Measurements from ENCODE around the gene C6orf89.

C6orf89 gene, protein sequence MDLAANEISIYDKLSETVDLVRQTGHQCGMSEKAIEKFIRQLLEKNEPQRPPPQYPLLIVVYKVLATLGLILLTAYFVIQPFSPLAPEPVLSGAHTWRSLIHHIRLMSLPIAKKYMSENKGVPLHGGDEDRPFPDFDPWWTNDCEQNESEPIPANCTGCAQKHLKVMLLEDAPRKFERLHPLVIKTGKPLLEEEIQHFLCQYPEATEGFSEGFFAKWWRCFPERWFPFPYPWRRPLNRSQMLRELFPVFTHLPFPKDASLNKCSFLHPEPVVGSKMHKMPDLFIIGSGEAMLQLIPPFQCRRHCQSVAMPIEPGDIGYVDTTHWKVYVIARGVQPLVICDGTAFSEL

DNA sequence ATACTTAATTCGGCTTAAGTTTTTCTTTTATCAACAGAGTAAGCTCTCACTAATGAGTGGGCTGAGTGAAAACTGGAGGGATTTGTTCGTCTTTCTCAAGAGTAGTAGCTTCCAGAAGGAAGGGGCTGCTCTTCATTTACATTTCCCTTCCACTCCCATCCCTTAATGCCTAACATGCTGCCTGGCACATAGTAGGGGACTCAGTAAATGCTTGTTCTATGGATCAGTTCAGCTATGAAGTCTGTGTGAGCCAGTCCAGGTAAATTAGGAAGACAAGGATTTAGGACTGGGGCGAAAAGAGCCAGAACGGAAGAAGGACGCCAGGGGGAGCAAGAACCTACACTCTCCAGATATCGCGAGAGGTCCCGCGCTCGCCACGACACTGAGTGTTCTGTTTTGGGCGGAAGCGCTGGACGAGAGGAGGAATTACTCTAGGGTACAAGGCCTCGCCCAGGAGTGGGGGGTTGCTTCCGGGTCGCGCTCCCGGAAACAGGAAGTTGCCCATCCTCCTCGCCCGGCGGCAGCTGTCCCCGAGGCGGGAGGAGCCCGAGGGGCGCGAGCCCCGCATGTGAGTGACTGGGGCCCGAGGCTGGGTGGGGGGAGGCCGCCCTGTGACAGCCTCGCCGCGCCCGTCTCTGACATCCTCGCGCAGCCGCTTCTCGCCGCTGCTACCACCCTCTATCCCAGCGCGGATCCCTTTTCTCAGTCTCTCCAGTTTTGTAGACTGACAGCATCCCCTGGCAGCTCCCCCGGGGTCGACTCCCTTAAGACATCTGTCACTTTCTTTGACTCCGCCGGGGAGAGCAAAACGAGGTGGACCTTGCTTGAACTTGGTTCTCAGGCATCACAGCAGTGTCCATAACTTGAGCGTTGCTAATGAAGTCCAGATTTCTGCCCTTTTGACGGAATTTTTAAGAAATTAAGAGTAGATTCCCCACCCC, at the start of gene C6orf89:
Gene C6orf89 (plus strand): TSS at position 492 of the 941 bp plus-strand sequence. CDS start 13,493 bp downstream, outside the sequence.
- peak; percentile 99 for DNase-seq

DNA sequence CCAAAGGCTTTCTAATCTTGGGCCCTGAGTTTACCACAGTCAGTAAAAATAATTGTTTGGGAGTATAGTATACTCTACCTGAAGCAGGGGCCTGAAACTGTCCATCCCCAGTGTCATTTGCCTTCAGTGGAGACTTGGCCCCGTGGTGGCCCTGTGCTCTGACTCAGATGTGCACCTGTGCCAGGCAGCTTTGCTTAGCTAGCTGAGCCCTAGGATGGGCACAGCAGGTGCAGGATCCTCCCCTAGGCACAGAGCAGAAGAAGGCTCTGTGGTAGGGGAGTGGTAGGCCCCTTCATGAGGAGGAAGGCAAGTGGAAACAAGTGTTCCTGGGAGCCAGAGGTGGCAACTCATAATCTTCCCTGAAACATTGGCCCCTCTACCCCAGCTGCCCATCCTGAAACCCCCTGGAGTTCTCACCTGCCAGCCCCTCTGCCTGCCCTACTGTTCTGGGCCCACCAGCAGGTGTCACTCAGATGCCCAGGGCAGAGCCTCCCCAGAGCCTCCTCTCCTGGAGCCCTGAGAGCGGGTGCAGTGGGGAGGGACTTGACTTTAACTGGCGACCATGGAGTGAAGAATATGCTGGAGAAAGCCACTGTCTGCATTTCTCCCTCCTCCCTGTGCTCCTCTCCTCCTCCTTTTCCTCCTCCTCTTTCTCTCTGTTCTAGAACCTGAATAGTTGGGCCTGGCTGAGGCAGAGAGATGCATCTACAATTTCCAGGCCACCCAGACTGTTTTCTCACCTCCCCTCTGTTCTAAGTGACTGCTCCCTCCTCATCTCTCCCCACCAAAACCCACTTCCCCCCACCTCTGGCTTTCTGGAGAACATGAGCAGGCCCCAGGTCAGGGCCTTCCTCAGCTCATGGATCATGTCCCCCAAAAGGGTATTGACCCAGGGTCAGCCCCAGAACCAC, 49.4 kb upstream of the C6orf89 start:
- DNase-seq: no peak

DNA sequence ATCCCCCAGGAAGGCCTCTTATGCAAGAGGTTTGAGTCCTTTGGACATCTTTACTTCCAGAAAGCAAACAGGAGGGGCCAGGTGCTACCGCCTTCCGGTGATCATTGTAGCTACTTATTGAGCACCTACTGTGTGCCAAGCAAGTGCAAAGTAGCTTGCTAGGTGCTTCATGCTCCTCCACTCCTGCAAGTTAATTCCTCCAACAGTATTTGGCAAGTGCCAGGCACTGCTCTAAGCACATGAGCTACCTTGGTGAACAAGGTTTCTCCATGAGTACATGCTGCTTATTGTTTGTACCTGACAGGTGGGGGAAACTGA, 48.8 kb upstream of the C6orf89 start:
- DNase-seq: no peak

DNA sequence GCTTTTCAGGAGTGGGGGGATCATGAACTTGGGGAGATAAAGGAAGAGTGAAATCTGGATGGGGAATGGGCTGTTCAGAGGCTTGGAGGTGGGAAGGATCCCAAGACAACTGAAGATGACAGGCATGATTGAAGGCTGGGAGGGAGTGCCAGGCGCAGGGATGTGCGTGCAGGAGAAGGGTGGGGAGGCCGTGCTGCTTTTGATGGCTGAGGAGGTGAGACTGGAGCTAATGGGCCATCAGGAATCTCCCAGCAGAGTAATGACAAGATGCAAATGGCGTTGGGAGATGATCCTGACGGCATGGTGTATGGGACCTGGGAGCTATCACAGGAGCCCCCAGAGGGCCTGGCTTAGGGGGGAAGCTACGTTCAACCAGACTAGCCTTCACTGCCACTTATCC, 48.1 kb upstream of the C6orf89 start:
- no peak for DNase-seq

DNA sequence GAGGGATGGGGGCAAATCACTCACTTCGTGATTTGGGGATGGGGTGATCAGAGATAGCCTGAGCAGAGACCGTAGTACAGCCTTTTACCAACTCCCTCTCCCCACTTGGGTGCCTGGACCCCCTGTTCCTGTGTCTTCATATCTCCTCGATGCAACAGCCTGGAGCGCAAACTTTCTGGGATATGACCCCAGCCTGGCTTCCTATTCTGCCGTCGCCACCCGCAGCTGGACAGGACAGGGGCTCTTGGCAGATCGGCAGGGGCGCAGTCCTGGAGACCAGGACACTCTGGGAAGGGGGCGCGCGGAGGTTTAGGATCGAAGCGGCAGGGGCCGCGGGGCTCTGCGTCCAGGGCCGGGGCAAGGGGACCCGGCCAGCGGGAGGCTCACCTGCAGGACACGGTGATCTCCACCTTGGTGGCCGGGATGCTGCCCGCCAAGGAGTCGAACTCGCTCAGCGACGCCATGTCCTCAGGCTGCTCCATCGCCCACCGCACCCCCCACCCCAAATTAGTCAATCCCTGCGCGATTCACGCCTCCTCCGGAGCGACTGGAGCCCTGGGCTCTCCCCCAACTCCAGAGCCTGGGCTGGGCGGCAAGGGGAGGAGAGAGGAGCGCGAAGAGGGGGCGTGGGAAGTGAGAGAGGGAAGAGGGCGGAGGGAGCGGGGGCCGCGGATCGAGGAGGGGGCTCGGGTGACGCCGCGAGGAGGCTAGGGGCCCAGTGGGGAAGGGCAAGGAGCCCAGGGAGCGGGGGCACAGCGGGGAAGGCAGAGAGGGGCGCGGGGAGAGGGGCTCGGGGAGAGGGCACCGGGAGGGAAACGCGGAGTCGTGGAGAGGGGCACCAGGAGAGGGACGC, 46.6 kb upstream of the C6orf89 start, which contains the start of gene CPNE5:
Gene CPNE5 (minus strand): TSS at position 549 of the 853 bp plus-strand sequence. CDS start 67 bp downstream, at position 482.
- DNase-seq: peak; percentile 85

DNA sequence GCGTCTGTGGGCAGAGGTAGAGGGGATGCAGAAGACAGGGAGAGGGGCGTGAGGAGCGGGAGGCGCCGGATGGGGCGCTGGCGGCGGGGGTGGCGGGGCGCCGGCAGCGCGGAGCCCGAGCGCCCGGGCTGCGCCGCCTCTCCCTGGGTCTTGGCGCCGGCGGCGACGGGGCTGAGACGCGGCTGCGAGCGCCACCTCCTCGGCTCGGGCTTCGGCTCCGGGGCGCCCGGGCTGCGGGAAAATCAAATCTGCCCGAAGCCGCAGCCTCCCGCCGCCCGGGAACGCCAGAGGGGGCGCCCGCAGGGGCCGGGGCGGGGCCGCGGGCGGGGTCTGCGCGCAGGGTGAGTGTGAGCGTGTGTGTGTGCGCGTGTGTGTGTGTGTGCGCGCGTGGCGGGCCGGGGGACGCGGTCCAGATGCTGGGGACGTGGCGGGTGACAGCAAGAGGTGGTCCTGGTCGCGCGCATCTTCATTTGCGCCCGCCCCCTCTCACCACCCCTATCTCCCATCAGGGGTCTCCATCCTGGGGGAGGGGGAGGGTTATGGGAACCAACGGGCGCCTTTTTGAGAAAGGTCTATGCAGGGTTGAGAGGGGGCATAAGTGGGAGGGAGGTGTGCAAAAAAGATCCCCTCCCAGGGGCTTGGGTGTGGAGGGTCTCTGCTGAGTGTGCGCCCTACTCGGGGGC, 45.9 kb upstream of the C6orf89 start:
- DNase-seq: peak; percentile 80

DNA sequence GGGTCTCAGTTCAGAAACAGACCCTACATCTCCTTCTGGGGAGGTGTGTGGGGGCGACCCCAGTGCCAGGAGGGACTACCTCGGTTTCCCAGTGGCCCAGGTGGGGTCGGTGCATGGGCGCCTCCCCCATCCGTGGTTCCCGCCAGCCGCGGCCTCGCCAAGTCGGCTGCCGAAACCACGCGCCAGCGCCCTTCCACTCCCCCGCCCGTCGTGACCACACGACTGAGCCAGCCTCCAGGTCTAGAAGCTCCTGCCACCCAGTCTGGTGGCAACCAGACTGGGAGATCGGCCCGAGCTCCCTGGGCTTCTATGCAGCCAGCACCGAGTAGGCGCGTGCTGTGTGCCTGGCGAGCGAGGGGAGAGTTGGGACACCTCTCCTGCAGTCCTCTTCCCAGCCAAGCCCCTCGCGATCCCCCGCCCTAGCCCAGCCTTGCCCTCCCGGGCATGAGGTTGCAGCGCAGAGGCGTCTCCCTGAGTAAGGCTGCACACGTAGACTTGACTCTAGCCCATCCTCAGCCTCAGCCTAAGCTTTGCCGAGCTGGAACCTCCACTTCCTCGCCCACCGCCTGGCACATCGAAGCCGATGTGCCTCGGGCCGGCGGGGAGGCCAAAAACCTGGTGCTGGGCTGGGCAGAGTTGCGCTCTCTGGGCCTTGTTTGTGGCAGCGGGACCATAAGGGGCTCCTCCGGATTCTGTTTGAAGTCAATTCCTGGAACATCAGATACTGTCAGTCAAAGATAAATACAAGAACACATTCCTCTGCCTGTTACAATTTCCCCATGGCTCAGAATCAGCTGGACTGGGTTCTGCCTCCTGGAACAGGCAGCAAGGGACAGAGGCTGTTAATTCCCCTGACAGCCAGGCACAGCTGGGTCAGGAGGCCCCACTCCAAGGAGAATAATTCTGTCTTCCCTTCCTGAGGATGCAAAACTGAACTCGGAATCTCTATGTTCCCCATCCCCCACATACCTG, 45.0 kb upstream of the C6orf89 start:
- peak; percentile 59 for DNase-seq

DNA sequence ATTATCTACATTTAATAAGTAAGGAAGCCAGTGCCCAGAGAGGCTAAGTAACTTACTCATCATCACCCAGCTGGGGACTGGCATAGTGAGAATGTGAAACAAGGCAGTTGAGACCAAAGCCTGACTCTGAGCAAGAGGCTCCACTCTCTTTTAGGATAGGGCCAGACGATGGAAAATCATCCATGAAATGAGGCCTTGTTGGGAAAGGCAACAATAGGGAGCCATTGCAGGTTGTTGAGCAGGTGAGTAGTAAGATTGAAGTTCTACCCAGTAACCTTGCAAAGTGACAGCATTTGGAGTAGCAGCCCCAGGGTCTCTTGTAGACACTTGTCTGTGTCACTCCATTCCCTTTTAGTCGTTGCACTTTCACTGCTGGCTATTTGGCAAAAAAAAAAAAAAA, 44.0 kb upstream of the C6orf89 start:
- DNase-seq: no peak

DNA sequence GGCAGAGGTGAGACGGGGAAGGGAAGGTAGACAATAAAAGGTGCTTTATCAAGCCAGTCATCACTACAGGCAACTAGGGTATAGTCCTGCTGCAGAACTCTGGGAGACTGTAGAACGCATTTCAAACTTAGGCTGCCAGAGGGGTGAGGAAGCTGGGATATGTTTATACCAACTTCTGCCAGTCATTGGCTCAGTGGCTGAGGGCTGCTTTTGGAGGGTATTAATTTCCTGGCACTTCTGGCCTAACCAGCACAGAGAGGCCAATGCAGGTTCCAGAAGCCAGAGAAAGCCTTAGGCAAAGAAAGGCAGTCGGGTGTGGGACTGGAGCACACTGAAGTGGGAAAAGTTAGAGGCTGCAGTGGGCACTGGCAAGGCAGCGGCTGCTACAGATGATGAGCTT, 42.6 kb upstream of the C6orf89 start:
- DNase-seq: no peak

DNA sequence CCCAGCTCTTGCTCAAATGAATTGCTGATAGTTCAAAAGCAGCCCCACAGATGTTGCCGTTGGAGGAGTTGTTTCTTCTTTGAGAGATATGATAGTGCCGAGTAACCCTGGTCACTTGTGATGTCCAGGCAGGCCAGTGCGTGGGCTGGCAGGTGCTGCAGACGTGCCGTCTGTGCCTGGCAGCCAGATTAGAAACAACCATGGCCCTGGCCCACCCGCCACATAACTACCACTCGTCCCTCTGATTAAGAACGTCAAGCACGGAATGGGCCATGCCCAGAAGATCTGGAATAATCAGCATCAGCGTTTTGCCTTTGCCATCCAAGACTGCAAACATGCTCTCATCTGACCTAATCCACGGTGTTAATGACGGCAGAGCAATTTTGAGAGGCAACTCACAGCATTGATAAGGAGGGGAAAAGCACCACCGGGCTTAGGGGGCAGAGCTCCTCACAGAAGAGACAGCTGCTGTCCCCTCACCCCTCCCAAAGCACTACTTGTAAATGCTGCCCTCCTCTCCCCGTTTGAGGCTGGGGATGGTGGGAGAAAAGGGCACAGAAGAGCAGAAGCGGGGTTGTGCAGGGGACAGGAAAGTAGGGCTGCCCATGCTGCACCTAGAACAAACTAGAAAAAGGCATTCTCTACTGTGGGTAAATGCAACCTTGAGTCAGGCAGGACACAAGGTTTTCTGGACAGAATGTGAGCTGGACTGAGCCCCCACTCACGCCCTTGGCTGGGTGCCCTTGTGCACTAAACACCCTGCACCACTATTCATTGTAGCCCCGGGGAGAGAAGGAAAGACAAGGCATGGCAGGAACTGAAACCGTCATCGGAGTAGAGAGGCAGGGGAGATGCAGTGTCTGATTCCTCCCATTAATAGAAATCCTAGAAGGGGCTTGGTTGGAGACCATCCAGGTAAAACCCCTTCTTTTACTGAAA, 41.3 kb upstream of the C6orf89 start:
- no peak for DNase-seq

DNA sequence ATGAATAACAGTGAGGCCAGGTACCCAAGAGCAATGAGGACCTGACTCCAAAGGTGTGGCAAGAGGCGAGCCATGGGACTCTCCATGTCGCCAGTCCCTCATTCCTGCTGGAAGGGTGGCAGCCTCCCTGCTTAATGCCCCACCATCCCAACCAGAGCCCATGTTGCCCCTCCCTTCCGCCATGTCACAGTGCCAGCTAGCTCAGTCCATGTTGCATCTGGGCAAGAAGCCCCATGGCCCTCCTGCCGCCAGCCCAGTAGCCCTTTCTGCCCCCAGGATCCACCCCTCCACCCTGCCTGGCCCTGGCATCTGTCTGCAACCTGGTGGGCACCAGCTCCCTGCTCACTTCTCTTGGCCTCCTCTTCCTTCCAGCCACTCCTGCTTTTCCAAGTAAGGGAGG, 40.5 kb upstream of the C6orf89 start:
- DNase-seq: no peak

DNA sequence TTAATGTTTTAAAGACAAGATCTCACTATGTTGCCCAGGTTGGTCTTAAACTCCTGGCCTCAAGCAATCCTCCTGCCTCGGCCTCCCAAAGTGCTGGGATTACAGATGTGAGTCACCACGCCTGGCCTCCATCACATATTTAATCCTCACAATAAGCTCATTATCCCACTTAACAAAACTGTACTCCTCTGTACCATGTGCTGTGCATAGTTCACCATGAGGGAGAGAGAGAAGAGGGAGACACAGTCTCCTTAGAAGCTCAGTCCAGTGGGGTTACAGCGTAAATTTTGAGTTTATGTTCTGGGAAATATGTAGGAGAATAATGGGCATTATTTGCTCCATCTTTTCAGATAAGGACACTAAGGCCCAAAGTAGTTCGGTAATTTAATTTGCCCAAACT, 38.6 kb upstream of the C6orf89 start:
- DNase-seq: no peak

DNA sequence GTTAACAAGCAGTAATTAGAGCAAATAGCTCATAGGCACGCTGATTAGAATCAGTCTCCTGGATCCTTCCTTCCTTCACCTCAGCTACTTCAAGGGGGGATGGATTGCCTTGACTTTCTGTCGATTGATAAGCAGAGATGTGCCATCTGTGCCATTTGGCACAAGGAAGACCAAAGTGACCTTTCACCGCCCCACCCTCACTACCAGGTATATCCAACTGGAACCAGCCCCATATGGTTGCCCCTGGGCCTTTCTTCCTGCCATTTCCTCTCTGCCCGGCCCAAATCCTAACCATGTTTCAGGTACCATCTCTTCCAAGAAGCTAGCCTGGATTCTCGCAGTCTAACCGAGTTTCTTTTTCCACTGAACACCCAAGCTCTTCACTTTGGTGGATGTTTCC, 37.8 kb upstream of the C6orf89 start:
- no peak for DNase-seq

DNA sequence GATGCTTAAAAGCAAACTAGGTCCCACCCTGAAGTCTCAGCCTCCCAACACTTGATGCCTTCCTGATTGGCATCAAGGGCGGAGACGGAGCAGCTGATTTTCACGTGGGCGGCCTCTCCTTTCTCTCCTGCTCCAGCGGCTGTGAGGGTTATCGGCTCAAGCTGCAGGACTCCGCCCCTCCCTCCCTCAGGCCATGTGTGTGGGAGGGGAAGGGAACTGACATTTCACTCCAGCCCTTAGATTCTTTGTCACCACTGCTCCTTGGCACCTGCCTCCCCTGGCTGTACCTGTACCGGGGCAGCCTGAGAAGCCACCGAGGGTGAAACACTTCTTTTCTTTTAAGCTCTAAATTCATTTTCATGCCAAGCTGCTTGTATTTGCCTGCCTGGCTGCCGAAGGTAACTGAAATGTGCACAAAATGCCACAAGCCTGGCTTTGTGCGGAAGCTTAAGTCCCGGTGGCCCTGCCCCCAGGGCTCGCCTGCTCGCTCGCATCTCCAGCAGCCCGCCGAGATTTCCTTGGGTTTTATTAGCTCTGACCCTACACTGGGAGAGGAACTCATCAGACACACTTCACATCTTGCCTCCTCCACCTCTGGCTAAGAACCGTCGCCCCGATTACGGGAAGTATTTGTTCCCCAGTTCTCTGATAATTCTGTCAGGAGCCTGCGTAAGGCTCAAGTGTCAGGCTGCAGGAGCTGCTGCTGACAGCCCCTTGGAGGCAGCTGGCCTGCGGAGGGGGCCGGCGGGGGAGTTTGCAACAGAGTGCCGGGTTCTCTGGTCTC, 36.9 kb upstream of the C6orf89 start:
- peak; percentile 86 for DNase-seq

DNA sequence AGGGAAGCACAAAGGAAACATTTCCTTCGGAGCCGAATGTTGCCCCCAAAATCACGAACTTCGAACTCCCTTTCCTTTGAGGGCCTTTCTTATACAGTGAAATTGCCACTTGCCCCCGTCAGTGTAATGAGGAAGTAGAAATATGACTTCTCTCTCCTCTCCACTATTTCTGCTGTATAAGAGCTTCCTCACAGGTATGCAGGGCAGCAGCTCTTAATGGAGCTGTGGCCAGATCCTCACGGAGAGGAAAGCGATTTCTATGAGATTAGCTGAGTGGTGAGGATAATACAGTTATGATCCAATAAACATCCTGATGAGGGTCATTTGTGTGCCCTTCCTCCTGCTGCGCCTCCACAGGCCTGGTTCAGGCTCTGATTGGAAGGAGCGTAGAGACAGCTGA, 35.7 kb upstream of the C6orf89 start:
- DNase-seq: no peak

DNA sequence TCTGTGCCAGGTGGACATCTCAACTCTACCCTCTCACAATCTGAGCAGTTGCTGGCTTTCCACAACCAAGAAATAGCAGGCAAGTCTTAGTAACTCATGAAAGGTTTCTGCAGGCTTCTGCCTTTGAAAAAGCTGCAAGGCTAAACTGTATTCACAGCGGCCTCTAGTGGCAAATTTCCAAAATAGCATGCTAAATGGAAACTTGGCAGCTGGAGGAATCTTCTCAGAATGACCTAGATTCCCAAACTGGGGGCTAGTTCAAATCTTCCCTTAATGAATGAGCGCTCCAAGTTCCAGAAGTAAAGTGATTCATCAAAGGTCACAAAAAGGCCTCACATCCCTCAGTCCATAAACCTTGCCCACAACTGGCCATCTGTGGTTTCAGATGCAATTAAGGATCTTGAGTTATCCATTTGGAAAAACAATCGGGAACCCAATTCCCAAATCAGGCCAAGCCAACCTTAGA, 34.6 kb upstream of the C6orf89 start:
- peak; percentile 96 for DNase-seq

DNA sequence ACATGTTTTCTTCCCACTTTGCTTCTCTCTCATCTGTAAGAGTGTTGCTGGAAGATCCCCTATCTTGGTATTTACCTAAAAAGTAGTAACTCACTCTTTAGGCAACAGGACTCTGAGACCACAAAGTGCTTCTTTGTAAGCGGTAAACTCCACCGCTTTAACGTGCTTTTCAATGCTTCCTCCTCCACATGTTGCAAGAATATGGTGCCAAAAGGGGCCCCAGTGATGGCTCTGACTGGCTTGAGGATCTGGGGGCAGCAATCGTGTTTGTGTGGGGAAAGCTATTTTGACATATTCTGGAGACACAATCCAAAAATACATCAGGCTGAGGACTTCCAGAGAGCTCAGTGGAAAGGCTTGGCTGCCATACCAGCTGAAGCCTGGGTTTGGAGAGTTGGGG, 34.1 kb upstream of the C6orf89 start:
- DNase-seq: no peak
